Stimulated activated naive CD8-positive, alpha-beta T cell treated with anti-CD3 and anti-CD28 coated beads, Interleukin-15, Interleukin-2, amounts not matched to agents 100 ng/mL and 50 ng/mL, for 24 hours (primary cell): ENCODE results near the gene GMPR.

Experiments used
- H3K27ac Mint-ChIP-seq: one replicate; pipeline ENCODE4 v1.8.0; 2021; ENCODE audit warnings: mild to moderate bottlenecking, mixed read lengths
- H3K27me3 Mint-ChIP-seq: one replicate; pipeline ENCODE4 v1.8.0; 2021; ENCODE audit warnings: mixed read lengths
- H3K36me3 Mint-ChIP-seq: one replicate; pipeline ENCODE4 v1.8.0; 2021; ENCODE audit warnings: low read depth, mixed read lengths
- H3K4me1 Mint-ChIP-seq: one replicate; pipeline ENCODE4 v1.8.0; 2021; ENCODE audit warnings: low read depth, mixed read lengths
- H3K4me3 Mint-ChIP-seq: one replicate; pipeline ENCODE4 v1.8.0; 2021; ENCODE audit warnings: mild to moderate bottlenecking, mixed read lengths
- H3K9me3 Mint-ChIP-seq: one replicate; pipeline ENCODE4 v1.8.0; 2021; ENCODE audit warnings: mixed read lengths

GMPR gene

GRCh38 chr6:16238057-16238962 lies at the start of gene GMPR:
GMPR (plus strand) TSS chr6:16238587; CDS start chr6:16238694, 107 bp downstream.
- Mint-ChIP-seq H3K36me3 (no peaks in the 10 kb centered on the region), H3K9me3 (no peaks in the 10 kb centered on the region), H3K4me1 (peaks cover 28% of the 10 kb centered on the region), H3K27ac (peak within 1 kb of the TSS; percentile 36), H3K4me3 (peak within 1 kb of the TSS; percentile 86), H3K27me3 (peaks cover 43% of the 10 kb centered on the region)

GRCh38 chr6:16190214-16190613 lies 48.2 kb upstream of the GMPR start:
- Mint-ChIP-seq H3K27ac (no peak overlapping the region), H3K36me3 (no peaks in the 10 kb centered on the region), H3K4me3 (no peak overlapping the region), H3K9me3 (no peaks in the 10 kb centered on the region), H3K4me1 (no peaks in the 10 kb centered on the region), H3K27me3 (peaks cover 16% of the 10 kb centered on the region)

DNA sequence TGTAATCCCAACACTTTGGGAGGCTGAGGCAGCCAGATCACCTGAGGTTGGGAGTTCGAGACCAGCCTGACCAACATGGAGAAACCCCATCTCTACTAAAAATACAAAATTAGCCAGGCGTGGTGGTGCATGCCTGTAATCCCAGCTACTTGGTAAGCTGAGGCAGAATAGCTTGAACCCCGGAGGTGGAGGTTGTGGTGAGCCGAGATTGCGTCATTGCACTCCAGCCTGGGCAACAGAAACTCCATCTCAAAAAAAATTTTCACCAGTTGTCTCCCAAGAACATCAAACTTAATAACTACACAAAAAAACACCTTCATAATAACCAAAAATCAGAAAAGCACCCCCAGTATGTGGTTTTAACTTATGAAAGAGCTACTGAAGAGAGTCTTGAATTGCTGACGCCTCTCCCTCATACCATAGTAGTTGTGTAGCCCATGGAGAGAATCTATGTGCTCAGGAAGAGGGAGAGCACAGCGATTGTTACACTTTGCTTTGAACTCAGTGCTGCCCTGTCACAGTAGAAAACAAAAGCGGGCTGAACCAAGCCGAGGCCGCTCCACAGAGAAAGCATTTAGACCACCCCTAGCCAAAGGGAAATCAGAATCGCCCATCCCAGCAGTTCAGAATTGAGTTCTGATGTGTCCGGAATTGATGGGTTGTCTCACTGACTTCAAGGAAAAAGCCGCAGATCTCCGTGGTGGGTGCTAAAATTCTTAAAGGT lies 42.0 kb upstream of the GMPR start:
- H3K36me3 Mint-ChIP-seq = no peaks in the 10 kb centered on the region
- no peak overlapping the region for H3K4me3 Mint-ChIP-seq
- no peaks in the 10 kb centered on the region for H3K4me1 Mint-ChIP-seq
- peaks cover 22% of the 10 kb centered on the region for H3K27me3 Mint-ChIP-seq
- H3K27ac Mint-ChIP-seq = no peak overlapping the region
- H3K9me3 Mint-ChIP-seq = no peaks in the 10 kb centered on the region

- Mint-ChIP-seq H3K36me3 (no peaks in the 10 kb centered on the region), H3K4me3 (no peak overlapping the region), H3K27ac (no peak overlapping the region), H3K9me3 (no peaks in the 10 kb centered on the region), H3K4me1 (no peaks in the 10 kb centered on the region), H3K27me3 (peaks cover 22% of the 10 kb centered on the region)
These were observed 41.3 kb upstream of the GMPR start for GRCh38 chr6:16196984-16197546.

- no peaks in the 10 kb centered on the region for H3K4me1 Mint-ChIP-seq
- no peaks in the 10 kb centered on the region for H3K9me3 Mint-ChIP-seq
- H3K27me3 Mint-ChIP-seq = peaks cover 22% of the 10 kb centered on the region
- no peak overlapping the region for H3K4me3 Mint-ChIP-seq
- no peak overlapping the region for H3K27ac Mint-ChIP-seq
- no peaks in the 10 kb centered on the region for H3K36me3 Mint-ChIP-seq
These were observed 40.2 kb upstream of the GMPR start for GRCh38 chr6:16198061-16198705.

DNA sequence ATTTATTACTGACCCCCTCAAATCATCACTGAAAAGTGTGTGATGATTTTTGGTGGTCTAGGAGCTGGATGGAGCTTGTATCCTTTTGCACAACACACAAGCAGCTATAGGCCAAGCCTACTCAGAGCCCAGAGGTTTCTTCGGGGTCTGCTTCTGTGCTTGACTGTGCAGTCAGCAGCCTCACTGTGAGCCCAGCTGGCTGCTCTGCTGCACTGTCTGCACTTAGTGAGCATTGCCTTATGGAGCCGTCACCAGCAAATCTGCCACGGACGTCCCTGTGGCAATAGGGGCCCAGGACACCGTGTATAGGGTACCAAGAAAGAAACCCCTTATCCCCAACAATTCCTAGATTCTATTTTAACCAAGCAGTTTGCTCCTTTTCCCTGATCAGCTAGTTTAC lies 38.6 kb upstream of the GMPR start:
- no peak overlapping the region for H3K4me3 Mint-ChIP-seq
- H3K36me3 Mint-ChIP-seq = no peaks in the 10 kb centered on the region
- no peaks in the 10 kb centered on the region for H3K4me1 Mint-ChIP-seq
- peaks cover 15% of the 10 kb centered on the region for H3K27me3 Mint-ChIP-seq
- no peak overlapping the region for H3K27ac Mint-ChIP-seq
- H3K9me3 Mint-ChIP-seq = no peaks in the 10 kb centered on the region

DNA sequence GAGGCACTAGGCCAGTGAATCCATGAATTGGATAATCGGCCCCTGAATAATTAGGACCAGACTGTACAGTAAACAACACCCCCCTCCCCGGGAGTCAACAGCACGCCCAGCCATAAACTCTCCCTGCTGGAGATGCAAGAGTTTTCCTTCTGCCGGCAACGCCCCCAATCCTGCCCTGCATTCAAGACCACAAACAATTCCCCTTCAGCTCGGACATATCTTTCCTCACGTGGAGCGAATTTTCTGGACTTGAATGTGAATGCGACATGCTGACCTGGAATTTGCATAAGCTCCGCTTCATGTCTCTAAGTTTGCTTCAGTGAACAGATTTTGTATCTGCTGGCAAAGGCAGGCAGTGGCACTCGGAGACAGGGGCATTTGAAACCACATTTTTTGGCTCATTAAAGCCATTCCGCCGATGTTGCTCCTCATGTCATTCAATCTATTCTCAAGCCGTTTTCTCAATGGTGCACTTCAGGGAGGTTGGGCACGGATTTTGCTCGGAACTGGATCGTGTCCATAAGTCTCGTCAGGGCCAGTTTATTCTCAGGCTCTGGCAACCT lies 38.0 kb upstream of the GMPR start:
- H3K4me3 Mint-ChIP-seq = no peak overlapping the region

GRCh38 chr6:16201706-16202105 lies 36.7 kb upstream of the GMPR start:
- Mint-ChIP-seq H3K36me3 (no peaks in the 10 kb centered on the region), H3K9me3 (no peaks in the 10 kb centered on the region), H3K4me1 (peaks cover 3% of the 10 kb centered on the region), H3K27me3 (peaks cover 6% of the 10 kb centered on the region), H3K4me3 (no peak overlapping the region), H3K27ac (no peak overlapping the region)

More for the DNA sequence above, 38.0 kb upstream of the GMPR start:
- H3K4me1 Mint-ChIP-seq = no peaks in the 10 kb centered on the region
- H3K9me3 Mint-ChIP-seq = no peaks in the 10 kb centered on the region
- peaks cover 9% of the 10 kb centered on the region for H3K27me3 Mint-ChIP-seq
- no peak overlapping the region for H3K27ac Mint-ChIP-seq
- no peaks in the 10 kb centered on the region for H3K36me3 Mint-ChIP-seq

DNA sequence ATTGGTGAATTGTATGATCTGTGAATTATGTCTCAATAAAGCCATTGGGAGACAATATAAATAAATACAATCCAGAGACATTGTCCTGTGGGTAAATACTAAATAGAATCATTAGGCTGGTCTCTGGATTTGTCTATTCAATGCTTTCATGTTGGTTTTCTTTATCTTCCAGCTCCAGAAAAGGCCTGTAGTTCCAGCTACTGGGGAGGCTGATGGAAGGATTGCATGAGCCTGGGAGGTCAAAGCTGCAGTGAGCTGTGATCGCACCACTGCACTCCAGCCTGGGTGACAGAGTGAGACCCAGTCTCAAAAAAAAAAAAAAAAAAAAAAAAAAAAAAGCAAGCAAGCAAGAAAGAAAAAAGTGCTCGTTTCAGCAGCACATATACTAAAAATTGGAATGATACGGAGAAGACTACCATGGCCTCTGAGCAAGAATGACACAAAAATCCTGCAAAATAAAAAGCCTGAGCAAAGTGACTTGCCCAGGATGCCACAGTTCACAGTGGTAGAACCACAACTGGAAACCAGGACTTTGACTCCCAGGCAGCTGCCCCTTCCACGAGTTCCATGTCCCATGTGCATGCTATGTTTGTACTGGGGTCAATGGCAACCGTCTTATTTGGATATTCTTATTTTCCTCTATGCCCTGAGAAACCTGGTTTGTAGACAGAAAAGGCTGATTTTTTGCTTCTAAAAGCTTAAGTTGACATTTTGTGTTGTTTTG lies 33.6 kb upstream of the GMPR start:
- no peak overlapping the region for H3K27ac Mint-ChIP-seq
- peaks cover 3% of the 10 kb centered on the region for H3K4me1 Mint-ChIP-seq
- H3K27me3 Mint-ChIP-seq = peaks cover 12% of the 10 kb centered on the region
- H3K4me3 Mint-ChIP-seq = no peak overlapping the region
- H3K36me3 Mint-ChIP-seq = no peaks in the 10 kb centered on the region
- H3K9me3 Mint-ChIP-seq = no peaks in the 10 kb centered on the region

DNA sequence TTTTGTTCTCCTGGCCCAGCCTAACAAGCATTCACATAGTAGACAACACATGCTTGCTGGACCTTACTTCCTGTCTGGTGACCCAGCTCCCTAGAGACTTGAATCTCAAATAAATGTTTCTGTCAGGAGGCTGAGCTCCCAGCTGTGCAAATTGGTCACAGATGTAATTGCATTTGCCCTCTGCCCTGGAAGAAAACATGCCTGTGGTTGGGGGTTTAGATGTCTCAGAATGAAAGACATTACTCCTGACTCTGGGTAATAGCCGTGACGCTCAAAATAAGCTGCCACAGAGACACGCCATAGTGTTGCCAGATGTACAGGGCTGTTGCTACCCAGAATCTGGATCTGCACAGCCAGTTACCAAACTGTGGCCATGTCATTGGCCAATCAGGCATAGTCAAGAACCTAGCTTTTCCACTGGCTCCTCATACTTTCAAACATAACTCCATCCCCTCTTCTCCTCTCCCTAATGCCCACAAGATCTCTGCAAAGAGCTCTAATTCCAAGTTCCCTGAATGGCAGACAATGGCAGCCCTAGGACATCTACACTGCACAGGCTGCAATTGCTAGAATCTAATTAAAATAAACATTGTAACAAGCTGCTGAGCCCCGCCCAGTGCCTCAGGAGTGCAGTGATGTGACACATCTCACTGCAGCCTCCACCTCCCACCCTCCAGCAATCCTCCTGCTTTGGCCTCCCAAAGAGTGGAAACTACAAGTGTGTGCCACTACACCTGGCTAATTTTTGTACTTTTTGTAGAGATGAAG lies 32.8 kb upstream of the GMPR start:
- Mint-ChIP-seq H3K9me3 (no peaks in the 10 kb centered on the region), H3K27ac (no peak overlapping the region), H3K27me3 (peaks cover 12% of the 10 kb centered on the region), H3K36me3 (no peaks in the 10 kb centered on the region), H3K4me1 (peaks cover 3% of the 10 kb centered on the region), H3K4me3 (no peak overlapping the region)

DNA sequence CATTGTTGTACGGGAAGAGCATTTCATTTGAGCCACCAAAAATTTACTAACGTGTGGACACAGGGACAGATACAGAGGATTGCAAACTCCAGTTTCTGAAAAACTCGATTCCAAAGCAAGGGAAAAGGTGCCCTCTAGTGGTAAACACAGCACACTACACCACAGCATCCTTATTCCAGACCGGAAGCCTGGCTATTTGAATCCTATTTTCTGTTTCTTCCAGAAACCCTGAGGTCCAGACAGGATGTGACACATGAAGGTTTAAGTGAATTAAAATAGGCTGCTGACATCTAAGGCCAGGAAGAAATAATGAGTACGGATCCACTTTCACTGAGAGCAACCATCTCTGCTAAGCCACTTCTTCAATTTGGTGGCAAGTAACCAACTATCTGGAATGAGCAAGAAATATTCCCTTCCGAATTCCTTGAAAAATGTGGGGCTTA lies 31.8 kb upstream of the GMPR start:
- peaks cover 9% of the 10 kb centered on the region for H3K27me3 Mint-ChIP-seq
- no peak overlapping the region for H3K27ac Mint-ChIP-seq
- peaks cover 3% of the 10 kb centered on the region for H3K4me1 Mint-ChIP-seq
- H3K9me3 Mint-ChIP-seq = no peaks in the 10 kb centered on the region
- H3K4me3 Mint-ChIP-seq = no peak overlapping the region
- no peaks in the 10 kb centered on the region for H3K36me3 Mint-ChIP-seq

GRCh38 chr6:16208989-16209388 lies 29.4 kb upstream of the GMPR start:
- peaks cover 3% of the 10 kb centered on the region for H3K4me1 Mint-ChIP-seq
- H3K27me3 Mint-ChIP-seq = peaks cover 15% of the 10 kb centered on the region
- H3K4me3 Mint-ChIP-seq = no peak overlapping the region
- no peak overlapping the region for H3K27ac Mint-ChIP-seq
- no peaks in the 10 kb centered on the region for H3K36me3 Mint-ChIP-seq
- no peaks in the 10 kb centered on the region for H3K9me3 Mint-ChIP-seq

GRCh38 chr6:16209539-16209938 lies 28.8 kb upstream of the GMPR start:
- H3K27me3 Mint-ChIP-seq = peaks cover 20% of the 10 kb centered on the region
- no peaks in the 10 kb centered on the region for H3K9me3 Mint-ChIP-seq
- peaks cover 3% of the 10 kb centered on the region for H3K4me1 Mint-ChIP-seq
- H3K27ac Mint-ChIP-seq = no peak overlapping the region
- H3K4me3 Mint-ChIP-seq = no peak overlapping the region
- H3K36me3 Mint-ChIP-seq = no peaks in the 10 kb centered on the region
